ENCODE results near the gene S100P.

GRCh38 chr4:6709230-6710114, 15.8 kb downstream of the S100P start, which contains the start of gene MRFAP1L1:
- TF ChIP-seq POLR2AphosphoS5 (IDR thresholded peaks at IDR 0.05) (peak; percentile 94), POLR2A (IDR thresholded peaks at IDR 0.05) (peak; percentile 51)

Data from prostate gland (tissue), 1 donor.